Measurements from ENCODE around the gene SLC40A1. TPM values are rescaled to one million over a fixed set of nuclear protein-coding genes. Genes with fewer than 3 reads are reported as not detected.

The SLC40A1 gene
- total and polyA plus RNA-seq, 2 of the 8 experiments (the other 6 are each of a cell fraction or from before 2014, with no cell fraction given) = 0.03 TPM; not detected in 1

- Histone ChIP-seq H2BK15ac (ENCODE audit: low read length) (no peak overlapping the region), H3K36me3 (ENCODE audit: control insufficient read depth in 2 of 4, insufficient read depth in 4 of 4, low read length in 3 of 4) (no peaks in the 10 kb centered on the region), H3K4me3 (ENCODE audit: extremely low read depth in 1 of 4, insufficient read depth in 2 of 4, low read depth in 3 of 4, low read length in 4 of 4) (no peak overlapping the region), H3K14ac (ENCODE audit: insufficient read length) (no peak overlapping the region), H3K27me3 (replicated peaks in 1 of 4; ENCODE audit: control insufficient read depth in 3 of 4, extremely low read depth in 1 of 4, insufficient read depth in 3 of 4, low read length in 3 of 4) (peaks cover 0 to 2% (median 0%) of the 10 kb centered on the region in 4 experiments; a peak in 1 of 7 replicates), H2BK12ac (ENCODE audit: low read depth, low read length) (no peak overlapping the region), H4K8ac (ENCODE audit: extremely low read depth, insufficient read depth, low read length) (no peak overlapping the region), H3K4me1 (replicated peaks in 1 of 4; ENCODE audit: control insufficient read depth in 3 of 4, insufficient read depth in 4 of 4, low read length in 3 of 4) (no peaks in the 10 kb centered on the region), H3K23ac (ENCODE audit: insufficient read length) (no peak overlapping the region), H2BK120ac (replicated peaks; ENCODE audit: low read depth, low read length) (no peak overlapping the region), H4K20me1 (replicated peaks in 1 of 2; ENCODE audit: control insufficient read depth in 1 of 2, insufficient read depth in 2 of 2, low read length in 2 of 2) (no peaks in the 10 kb centered on the region), H3K18ac (ENCODE audit: extremely low read depth, low read length) (no peak overlapping the region), H2BK5ac (ENCODE audit: low read depth, low read length) (no peak overlapping the region), H3K9me3 (ENCODE audit: insufficient read depth in 2 of 2, low read depth in 1 of 2, low read length in 1 of 2) (no peaks in the 10 kb centered on the region), H3K56ac (replicated peaks; ENCODE audit: insufficient read length, low read depth, low read length) (no peak overlapping the region), H3K79me2 (ENCODE audit: control insufficient read depth in 1 of 2, insufficient read depth in 2 of 2, low read length in 2 of 2) (no peaks in the 10 kb centered on the region), H3K4ac (replicated peaks; ENCODE audit: insufficient read length, low read depth, low read length) (no peak overlapping the region), H4K91ac (replicated peaks; ENCODE audit: insufficient read length, low read length) (no peak overlapping the region), H2BK20ac (ENCODE audit: low read length) (no peak overlapping the region), H3K4me2 (ENCODE audit: insufficient read depth in 1 of 2, low read depth in 2 of 2, low read length in 2 of 2) (no peak overlapping the region), H3K9ac (replicated peaks in 1 of 4; ENCODE audit: extremely low read depth in 1 of 4, low read depth in 3 of 4, low read length in 3 of 4) (no peak overlapping the region), H2AK5ac (ENCODE audit: low read depth, low read length) (no peak overlapping the region), H4K5ac (ENCODE audit: insufficient read length, low read depth, low read length) (no peak overlapping the region), H3K23me2 (ENCODE audit: low read depth, low read length) (no peaks in the 10 kb centered on the region), H3K79me1 (ENCODE audit: low read depth, low read length) (no peaks in the 10 kb centered on the region), H3K27ac (ENCODE audit: low read depth, low read length) (no peak overlapping the region), H2AFZ (ENCODE audit: low read length) (no peak overlapping the region)
- CTCF ChIA-PET (ENCODE audit: partially characterized antibody) = no interaction called here
- no peak for FAIRE-seq
- DNase-seq (ENCODE audit: low read depth in 1 of 2, low spot score in 2 of 2) = no peak
- 87% methylated on average over 6 of the region's 6 CpGs; no CpG with 5 or more reads in 1 of the 2 experiments for WGBS, 2 experiments (ENCODE audit: extremely low coverage in 1 of 2, insufficient coverage in 1 of 2, insufficient read length in 1 of 2, insufficient replicate concordance in 2 of 2, low coverage in 1 of 2, low lambda C conversion rate in 2 of 2, missing lambda C conversion rate in 1 of 2)
- POLR2A ChIA-PET (ENCODE audit: partially characterized antibody) = no interaction called here
- no peak for TF ChIP-seq TAF1 (IDR thresholded peaks at IDR 0.05; ENCODE audit: low read depth, low read length)
- no peak for TF ChIP-seq KDM5A (IDR thresholded peaks at IDR 0.05; ENCODE audit: low read length)
- TF ChIP-seq NANOG (IDR thresholded peaks at IDR 0.05; ENCODE audit: insufficient read depth, low read depth, low read length, poor library complexity, severe bottlenecking) = no peak
- TF ChIP-seq YY1 (IDR thresholded peaks at IDR 0.05; ENCODE audit: low read depth, low read length) = no peak
- TF ChIP-seq JUND (IDR thresholded peaks at IDR 0.05; ENCODE audit: low read length) = no peak
- TF ChIP-seq PHF8 (conservative IDR thresholded peaks at IDR 0.05; ENCODE audit: low read depth, low read length) = no peak
Observed at GRCh38 chr2:189542145-189542882, 38.3 kb downstream of the SLC40A1 start.

All from H1 (cell line).